HG03565 (cell line): ENCODE measurements around the gene WDR86.

Experiments used
- ATAC-seq: cut with Tn5 transposase; IDR thresholded peaks from one replicate; pipeline ENCODE4 v1.9.1; 2021; ENCODE audit warnings: mild to moderate bottlenecking, moderate library complexity; ENCODE audit not compliant: unreplicated experiment

WDR86 gene

DNA sequence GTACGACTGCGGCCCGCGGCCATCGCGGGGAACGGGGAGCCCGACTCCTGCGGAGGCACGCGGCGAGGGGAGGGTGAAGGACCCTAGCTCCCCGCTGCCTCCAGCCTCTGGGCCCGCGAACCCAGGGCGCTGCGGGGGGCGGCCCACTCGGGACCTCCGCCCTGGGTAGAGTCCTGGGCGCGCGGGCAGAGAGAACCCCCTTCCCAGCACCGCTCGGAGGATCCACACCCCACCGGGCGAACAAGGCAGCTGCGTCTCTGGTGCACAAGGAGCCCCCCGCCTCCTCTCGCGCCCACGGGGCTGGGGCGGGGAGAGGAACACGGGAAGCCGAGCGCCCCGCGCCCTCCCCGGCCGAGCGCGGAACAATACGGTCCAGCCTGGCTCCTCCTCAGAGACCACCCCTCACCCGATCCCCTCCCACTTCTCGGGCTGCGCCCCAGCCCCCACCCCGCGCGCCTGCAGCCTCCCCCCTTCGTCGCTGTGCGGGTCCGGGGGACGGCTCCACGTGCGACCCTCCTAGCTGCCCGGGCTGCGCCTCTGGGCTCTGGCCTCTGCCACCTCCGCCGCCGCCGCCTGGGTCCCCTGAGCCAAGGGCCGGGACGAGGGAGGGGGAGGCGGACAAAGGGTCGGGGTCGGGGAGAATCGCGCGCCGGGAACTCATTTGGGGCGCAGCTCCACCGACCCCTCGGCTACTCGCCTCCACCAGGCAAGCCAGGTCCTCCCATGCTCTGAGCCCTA is at the start of gene WDR86:
WDR86 (minus strand) TSS at position 372 of the 738 bp plus-strand sequence. CDS start 449 bp downstream, outside the sequence.
- no peak for ATAC-seq

DNA sequence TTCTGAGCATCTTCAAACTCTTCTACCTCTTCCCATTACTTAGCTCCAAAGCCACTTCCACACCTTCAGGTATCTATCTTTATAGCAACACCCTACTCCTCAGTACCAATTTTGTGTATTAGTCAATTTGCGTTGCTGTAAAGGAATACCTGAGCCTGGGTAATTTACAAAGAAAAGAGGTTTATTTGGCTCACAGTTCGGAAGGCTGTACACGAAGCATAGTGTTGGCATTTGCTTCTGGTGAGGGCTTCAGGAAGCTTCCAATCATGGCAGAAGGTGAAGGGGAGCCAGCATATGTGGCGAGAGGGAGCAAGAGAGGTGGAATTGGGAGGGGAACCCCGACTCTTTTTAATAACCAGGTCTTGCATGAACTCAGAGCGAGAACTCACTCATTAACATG is 47.7 kb upstream of the WDR86 start:
- ATAC-seq = no peak

DNA sequence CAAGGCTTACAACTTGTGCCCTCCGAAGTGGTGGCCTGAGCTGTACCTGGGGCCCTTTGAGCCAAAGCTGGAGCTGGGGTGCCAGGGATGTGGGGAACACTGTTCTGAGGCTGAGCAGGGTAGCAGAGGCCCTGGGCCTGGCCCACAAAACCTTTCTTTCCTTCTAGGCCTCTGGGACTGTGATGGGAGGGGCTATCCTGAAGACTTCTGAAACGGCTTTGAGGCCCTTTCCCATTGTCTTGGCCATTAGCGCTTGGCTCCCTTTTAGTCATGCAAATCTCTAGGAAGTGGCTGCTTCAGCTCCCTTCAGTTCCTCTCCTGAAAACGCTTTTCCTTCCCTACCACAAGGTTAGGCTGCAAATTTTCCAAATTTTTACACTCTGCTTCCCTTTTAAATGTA is 46.9 kb upstream of the WDR86 start:
- no peak for ATAC-seq

DNA sequence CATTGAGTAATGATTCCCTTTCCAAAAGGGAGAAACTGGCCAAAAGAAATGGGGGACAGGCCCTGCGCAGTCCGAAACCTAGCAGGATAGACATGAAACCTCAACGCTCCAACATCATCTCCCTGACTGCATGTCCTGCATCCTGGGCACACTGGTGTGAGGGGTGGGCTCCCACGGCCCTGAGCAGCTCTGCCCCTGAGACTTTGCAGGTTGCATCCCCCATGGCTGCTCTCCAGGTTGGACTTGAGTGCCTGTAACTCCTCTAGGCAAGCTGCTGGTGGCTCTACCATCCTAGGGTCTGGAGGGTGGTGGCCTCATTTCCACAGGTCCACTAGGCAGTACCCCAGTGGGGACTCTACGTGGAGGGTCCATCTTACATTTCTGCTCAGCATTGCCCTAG is 46.4 kb upstream of the WDR86 start:
- ATAC-seq = no peak

- ATAC-seq = no peak
Observed at GRCh38 chr7:151455690-151456089, 45.9 kb upstream of the WDR86 start.

DNA sequence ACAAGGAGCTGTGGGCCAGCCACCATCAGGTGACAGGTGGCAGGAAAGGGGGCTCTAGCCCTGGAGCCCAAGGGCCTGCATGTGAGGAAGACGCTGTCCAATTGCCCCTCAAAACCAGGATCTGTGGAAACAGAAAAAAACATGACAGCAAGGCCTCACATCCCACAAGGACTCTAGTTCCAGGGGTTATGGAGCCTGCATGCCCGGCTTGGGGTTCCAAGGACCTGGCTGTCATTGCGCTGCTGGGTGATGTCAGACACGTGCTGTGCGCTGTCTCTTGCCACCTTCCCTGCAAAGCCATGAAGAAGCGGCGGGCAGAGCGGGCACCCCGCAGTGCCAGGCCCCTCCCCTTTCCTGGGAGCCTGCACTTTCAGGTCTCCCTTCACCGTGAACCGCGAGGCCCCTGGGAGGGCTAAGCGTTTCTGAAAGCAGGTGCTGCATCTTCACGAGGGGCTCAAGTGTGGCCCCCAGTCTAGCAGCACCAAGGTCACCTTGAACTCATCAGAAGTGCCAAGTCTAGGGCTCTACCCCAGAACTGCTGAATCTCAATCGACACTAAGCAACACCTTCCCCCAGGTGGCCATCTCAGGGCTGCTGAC is 45.2 kb upstream of the WDR86 start:
- ATAC-seq = no peak

DNA sequence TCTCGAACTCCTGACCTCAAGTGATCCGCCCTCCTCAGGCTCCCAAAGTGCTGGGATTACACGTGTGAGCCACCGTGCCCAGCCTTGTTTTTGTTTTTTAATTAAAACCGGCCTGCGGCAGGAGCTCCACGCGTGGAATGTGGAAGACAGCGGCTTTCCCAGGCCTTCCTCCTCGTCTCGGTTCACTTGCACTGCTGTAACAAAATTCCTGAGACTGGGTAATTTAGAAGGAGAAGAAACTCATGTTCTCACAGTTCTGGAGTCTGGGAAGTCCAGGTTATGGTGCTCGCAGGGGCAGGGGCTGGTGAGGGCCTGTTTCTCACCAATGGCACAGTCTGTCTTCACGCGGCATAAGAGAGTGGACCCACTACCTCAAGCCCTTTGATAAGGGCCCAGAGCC is 44.5 kb upstream of the WDR86 start:
- no peak for ATAC-seq

- ATAC-seq = no peak
Observed at GRCh38 chr7:151453326-151453791, 43.5 kb upstream of the WDR86 start.

DNA sequence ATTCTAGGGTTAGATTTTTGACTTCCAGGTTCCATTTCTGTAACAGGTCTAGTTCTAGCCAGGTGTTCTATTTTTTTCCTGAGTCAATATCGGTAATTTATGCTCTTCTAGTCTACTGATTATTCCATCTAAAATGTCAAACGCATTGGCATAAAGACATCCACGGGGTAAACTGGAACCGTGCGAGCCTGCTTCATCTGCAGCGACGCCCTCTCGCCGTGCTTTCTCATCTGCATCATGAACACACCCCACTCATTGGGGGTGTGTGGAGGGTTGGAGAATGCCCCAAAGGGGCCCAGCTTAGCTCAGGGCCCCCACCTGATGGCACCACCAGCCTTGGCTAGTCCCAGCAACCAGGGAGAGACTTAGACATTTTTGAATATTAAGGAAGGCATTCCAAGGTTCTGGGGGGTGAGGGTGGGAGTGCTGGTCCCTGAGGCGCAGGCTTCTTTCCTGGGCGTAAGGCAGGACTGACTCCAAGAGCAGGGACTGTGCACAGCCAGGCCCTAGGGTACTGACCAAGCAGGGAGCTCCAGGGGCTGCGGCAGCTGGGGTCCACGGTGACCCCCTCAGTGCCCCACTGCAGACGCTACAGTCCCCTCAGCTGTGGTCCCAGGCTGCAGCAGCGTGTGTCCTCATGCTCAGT is 43.0 kb upstream of the WDR86 start:
- no peak for ATAC-seq

DNA sequence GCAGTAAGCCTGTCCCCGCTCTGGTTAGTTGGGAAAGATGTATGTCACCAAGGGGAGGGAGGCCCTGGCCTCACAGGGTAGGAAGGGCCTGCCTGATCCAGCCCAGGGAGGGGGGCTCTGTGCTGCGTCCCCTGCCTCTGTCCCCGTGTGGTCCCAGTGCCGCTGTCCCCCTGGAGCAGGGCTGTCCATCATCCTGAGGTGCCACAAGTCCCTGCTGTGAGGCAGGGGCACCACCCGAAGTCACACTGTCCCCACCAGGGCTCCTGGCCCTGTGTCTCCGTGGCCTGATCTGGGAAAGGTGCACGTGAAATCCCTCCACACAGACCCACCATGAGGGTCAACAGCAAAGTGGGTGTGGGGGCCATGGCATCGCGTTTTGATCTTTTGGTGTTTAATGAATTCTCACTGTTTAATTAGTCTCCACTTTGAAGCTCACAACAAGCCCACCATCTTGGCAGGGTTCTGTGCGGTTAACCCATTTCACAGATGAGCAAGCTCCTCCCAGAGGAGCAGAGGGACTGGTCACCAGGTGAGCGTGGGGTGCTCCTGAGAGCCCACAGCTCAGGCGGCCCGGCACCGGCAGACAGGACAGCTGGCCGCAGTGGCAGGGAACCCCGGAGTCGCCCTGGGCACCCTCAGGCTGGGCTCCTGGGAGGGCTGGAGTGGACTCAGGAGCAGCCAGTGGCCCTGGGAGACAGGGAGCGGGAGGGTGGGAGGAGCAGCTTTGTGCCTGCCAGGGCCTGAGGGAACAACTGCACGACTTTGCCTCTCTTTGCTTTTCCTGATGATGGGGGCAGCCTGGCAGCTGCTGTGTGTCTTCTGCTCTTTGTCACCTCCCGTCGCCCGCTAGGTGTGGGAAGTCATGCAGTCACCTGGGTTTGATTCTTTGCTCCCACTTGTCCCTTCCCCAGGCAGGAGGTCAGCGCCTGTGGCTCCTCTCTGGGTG is 42.1 kb upstream of the WDR86 start:
- ATAC-seq = no peak

- ATAC-seq = no peak
Observed at GRCh38 chr7:151451156-151451555, 41.3 kb upstream of the WDR86 start.

DNA sequence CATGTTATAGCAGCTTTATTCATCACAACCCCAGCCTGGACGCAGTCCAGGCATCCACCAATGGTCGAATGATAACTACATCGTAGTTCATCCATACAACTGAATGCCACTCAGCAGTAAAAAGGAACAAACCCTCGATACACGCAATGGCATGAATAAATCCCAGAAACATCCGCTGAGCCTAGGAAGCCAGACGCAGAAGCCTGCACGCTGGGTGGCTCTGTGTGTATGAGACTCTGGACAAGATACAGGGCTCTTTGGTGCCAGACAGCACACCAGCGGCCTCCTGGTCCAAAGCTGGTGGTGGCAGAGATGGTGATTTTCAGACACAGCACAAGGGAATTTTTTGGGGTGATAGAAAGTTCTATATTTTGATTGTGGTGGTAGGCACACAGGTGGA is 40.2 kb upstream of the WDR86 start:
- no peak for ATAC-seq

DNA sequence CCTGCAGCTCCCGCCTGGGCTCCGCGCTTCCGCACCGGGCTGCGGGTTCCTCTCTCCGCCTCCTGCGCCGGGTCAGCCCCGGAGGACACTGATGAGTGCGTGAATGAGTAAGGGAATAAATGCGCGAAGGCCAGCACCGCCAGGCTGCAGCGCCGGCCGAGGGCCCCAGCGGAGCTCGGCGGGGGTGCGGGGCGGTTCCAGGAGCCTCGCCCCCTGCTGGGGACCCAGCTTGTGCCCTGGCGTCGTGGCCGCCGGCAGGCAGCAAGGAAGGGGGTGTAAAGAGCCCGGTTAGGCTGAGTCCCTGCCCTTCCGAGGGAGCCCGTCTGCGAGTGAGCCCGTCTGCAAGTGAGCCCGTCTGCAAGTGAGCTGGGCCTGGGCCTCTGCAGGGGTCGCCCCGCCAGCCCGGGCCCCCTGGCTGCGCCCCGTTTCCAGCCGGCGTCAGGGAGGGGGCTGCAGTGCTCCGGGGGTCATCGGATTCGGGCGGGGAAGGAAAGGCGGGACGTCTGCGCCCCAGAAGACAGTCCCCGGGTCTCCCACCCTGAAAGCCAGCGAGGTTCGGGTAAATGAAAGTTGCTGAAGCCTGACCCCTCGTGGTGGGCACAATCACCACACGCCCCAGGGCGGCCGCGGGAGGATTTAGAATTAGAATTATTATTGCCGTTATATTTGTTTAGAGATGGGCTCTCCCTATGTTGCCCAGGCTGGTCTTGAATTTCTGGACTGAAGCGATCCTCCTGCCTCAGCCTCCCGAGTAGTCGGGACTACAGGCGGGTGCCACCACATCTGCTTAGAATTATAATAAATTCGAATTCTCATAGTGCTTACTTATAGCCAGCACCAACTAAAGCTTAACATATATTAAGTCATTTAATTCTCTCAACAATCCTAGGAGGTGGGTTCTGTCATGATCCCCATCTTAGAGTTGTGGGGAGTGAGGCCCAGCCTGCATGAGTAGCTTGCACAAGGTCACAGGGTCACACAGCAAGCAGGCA is 38.7 kb upstream of the WDR86 start:
- peak; percentile 51 for ATAC-seq

DNA sequence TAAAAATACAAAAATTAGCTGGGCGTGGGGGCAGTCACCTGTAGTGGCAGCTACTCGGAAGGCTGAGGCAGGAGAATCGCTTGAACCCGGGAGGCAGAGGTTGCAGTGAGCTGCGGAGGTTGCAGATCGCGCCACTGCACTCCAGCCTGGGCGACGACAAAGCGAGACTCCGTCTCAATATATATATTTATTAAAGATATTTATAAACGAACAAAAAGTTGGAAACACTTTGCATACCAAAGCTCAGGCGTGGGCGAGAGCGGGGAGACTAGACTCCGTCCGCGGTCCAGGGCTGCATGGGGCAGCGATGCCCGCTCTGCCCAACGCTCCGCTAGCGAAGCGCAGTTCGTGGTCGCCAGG is 38.0 kb upstream of the WDR86 start:
- no peak for ATAC-seq

GRCh38 chr7:151447312-151447711 is 37.5 kb upstream of the WDR86 start:
- ATAC-seq = no peak

DNA sequence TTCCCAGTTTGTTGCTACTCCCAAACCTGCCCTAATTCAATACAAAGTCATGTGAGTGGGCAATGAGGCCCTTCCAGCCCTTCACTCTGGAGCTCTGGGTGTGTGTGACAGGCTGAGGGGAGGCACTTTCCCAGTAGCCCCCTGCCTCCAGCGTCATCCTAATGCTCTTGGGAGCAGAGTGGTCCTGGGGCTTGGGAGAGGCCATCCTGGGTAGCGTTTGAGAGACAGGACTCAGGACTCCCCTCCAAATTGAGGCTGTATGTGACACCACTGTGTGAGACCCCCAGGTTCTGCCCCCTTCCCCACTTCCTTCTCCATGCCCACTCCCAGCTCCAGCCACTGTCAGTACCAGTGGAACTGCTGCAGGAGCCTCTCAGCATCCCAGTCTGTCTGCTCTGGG is 36.6 kb upstream of the WDR86 start:
- ATAC-seq = no peak

GRCh38 chr7:151444632-151445031 is 34.8 kb upstream of the WDR86 start:
- no peak for ATAC-seq

DNA sequence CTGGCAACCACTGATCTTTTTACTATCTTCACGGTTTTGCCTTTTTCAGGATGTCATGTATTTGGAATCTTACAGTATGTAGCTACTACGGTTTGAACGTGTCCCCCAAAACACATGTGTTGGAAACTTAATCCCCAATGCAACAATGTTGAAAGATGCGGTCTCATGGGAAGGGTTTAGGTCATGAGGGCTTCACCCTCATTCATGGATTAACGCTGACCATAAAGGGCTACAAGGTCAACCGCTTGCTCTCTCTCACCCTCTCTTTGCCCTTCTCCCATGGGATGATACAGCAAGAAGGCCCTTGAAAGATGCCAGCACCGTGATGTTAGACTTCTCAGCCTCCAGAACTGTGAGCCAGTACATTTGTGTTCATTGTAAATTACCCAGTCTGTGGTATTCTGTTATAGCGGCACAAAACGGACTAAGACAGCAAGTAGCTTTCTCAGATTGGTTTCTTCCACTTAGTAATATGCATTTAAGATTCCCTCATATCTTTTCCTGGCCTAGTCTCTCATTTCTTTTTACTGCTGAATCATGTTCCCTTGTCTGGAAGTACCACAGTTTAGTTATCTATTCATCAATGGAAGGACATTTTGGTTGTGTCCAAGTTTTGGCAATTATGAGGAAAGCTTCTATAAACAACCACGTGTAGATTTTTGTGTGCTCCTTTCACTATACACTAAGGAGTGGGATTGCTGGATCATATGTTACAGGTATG is 33.1 kb upstream of the WDR86 start:
- no peak for ATAC-seq

DNA sequence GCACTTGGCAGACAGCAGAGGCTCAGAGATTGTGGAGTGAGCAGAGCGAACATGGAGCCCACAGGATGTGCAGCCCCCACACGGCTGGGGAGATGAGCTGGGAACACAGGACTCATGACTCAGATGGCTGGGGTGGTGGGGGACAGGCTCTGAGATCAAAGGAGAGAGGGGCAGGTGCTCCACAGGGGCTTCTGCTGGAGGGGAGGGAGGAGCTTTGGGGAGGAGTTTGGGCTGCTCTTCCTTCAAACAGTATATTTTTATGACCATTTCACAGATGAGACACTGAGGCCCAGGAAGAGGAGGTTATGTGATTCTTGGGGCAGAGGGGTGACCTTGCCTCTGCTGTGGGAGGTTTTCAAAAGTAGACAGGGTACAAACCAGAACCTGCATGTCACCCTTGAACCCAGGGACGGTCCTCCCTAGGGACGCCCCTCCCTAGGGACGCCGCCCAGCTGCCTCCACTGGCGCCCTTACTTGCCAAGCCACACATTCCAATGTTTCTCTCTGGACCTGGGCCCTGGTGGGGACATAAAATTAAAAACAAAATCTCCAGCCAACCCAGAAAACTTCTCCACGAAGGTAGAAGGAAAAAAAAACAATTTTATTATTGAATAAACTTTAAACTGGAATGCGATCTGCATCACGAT is 31.1 kb upstream of the WDR86 start:
- no peak for ATAC-seq
